Neutrophil (primary cell): Measurements from ENCODE around the gene EXOSC3.
A peak's percentile ranks its signal among the peaks of the same experiment; 100 is the strongest.

Source experiments
- H3K27ac ChIP-seq: fragments of 200-600 bp; sonication (generic); 2 replicates; pipeline ENCODE4 v1.5.1; 2016; ENCODE audit warnings: mild to moderate bottlenecking, moderate library complexity
- H3K27me3 ChIP-seq: fragments of 200-600 bp; sonication (generic); 2 replicates; pipeline ENCODE4 v1.6.0; 2016; ENCODE audit warnings: mild to moderate bottlenecking
- H3K36me3 ChIP-seq: fragments of 200-600 bp; sonication (generic); 2 replicates; pipeline ENCODE4 v1.5.1; 2017
- H3K4me1 ChIP-seq, 2 experiments: fragments of 200-600 bp in 1 of 2; sonication (generic) in 1 of 2; 1 replicate in 1 of 2; 2 replicates in 1 of 2; pipeline versions ENCODE4 v1.5.1 to v1.6.1; 2013 to 2016; ENCODE audit warnings: low read depth in 1 of 2, low read length in 1 of 2, mild to moderate bottlenecking in 1 of 2, moderate library complexity in 1 of 2; ENCODE audit not compliant: control insufficient read depth in 1 of 2, insufficient read depth in 1 of 2
- H3K4me3 ChIP-seq, 2 experiments: fragments of 200-600 bp in 1 of 2; sonication (generic) in 1 of 2; 1 replicate in 1 of 2; 2 replicates in 1 of 2; pipeline ENCODE4 v1.5.1; 2013 to 2016; ENCODE audit warnings: low read depth in 1 of 2, low read length in 1 of 2, mild to moderate bottlenecking in 1 of 2, moderate library complexity in 1 of 2
- H3K9me3 ChIP-seq: fragments of 200-600 bp; sonication (generic); 2 replicates; pipeline ENCODE4 v1.5.1; 2016
- CTCF ChIP-seq: fragments of 200-600 bp; sonication (generic); IDR thresholded peaks from 2 replicates; pipeline ENCODE4 v1.5.1; 2016; ENCODE audit warnings: antibody characterized with exemption

EXOSC3 gene

GRCh38 chr9:37749129-37749528, 35.7 kb downstream of the EXOSC3 start:
- no peak overlapping the region for H3K4me3 ChIP-seq

GRCh38 chr9:37747271-37747753, 37.6 kb downstream of the EXOSC3 start:
- peak; percentile 64 for TF ChIP-seq CTCF
- no peak overlapping the region for H3K4me3 ChIP-seq
- no peak overlapping the region for H3K27ac ChIP-seq

More at GRCh38 chr9:37749129-37749528, 35.7 kb downstream of the EXOSC3 start:
- Histone ChIP-seq H3K27ac (no peak overlapping the region), H3K4me1 (peaks cover 7% of the 10 kb centered on the region in 2 experiments), H3K27me3 (peaks cover 6% of the 10 kb centered on the region), H3K9me3 (no peaks in the 10 kb centered on the region), H3K36me3 (no peaks in the 10 kb centered on the region)
- no peak for TF ChIP-seq CTCF

GRCh38 chr9:37746448-37747270, 38.2 kb downstream of the EXOSC3 start:
- no peak overlapping the region for H3K4me3 ChIP-seq
- TF ChIP-seq CTCF: no peak

More at GRCh38 chr9:37747271-37747753, 37.6 kb downstream of the EXOSC3 start:
- H3K9me3 ChIP-seq: no peaks in the 10 kb centered on the region
- H3K36me3 ChIP-seq: no peaks in the 10 kb centered on the region
- H3K4me1 ChIP-seq: no peaks in the 10 kb centered on the region
- peaks cover 6% of the 10 kb centered on the region for H3K27me3 ChIP-seq

GRCh38 chr9:37745970-37746369, 38.9 kb downstream of the EXOSC3 start:
- no peak for TF ChIP-seq CTCF
- Histone ChIP-seq H3K4me1 (no peaks in the 10 kb centered on the region), H3K27me3 (peaks cover 6% of the 10 kb centered on the region), H3K4me3 (no peak overlapping the region), H3K27ac (no peak overlapping the region), H3K9me3 (no peaks in the 10 kb centered on the region), H3K36me3 (no peaks in the 10 kb centered on the region)

More at GRCh38 chr9:37746448-37747270, 38.2 kb downstream of the EXOSC3 start:
- no peak overlapping the region for H3K27ac ChIP-seq
- no peaks in the 10 kb centered on the region for H3K4me1 ChIP-seq
- no peaks in the 10 kb centered on the region for H3K36me3 ChIP-seq
- peaks cover 6% of the 10 kb centered on the region for H3K27me3 ChIP-seq
- no peaks in the 10 kb centered on the region for H3K9me3 ChIP-seq

- no peaks in the 10 kb centered on the region for H3K9me3 ChIP-seq
Observed at GRCh38 chr9:37740631-37741328, 44.1 kb downstream of the EXOSC3 start.

More at GRCh38 chr9:37740631-37741328, 44.1 kb downstream of the EXOSC3 start:
- Histone ChIP-seq H3K4me3 (no peak overlapping the region), H3K27me3 (peaks cover 5% of the 10 kb centered on the region), H3K4me1 (no peaks in the 10 kb centered on the region), H3K36me3 (no peaks in the 10 kb centered on the region), H3K27ac (no peak overlapping the region)
- TF ChIP-seq CTCF: no peak
